ENCODE measurements around the gene RGS13.

Gene RGS13

GRCh38 chr1:192635939-192636338 lies at the start of gene RGS13:
Gene RGS13 (plus strand): TSS chr1:192636147. CDS start chr1:192644335, 8,188 bp downstream.
- Histone ChIP-seq H3K36me3 (ENCODE audit: insufficient read depth, low read length) (no peaks in the 10 kb centered on the region), H3K27me3 (ENCODE audit: insufficient read depth, low read length) (no peaks in the 10 kb centered on the region), H3K27ac (ENCODE audit: low read depth, low read length) (no peak within 1 kb of the TSS)

GRCh38 chr1:192587386-192588266 lies 48.3 kb upstream of the RGS13 start:
- Histone ChIP-seq H3K4me1 (ENCODE audit: control insufficient read depth, insufficient read depth, low read length, unreplicated experiment) (peaks cover 7% of the 10 kb centered on the region), H3K4me3 (ENCODE audit: low read depth, low read length) (no peak overlapping the region), H3K79me2 (ENCODE audit: control insufficient read depth, insufficient read depth, low read length, unreplicated experiment) (no peaks in the 10 kb centered on the region), H3K27me3 (ENCODE audit: insufficient read depth, low read length) (no peaks in the 10 kb centered on the region), H2AFZ (ENCODE audit: low read length, unreplicated experiment) (no peak overlapping the region), H3K27ac (ENCODE audit: low read depth, low read length) (no peak overlapping the region), H3K36me3 (ENCODE audit: insufficient read depth, low read length) (no peaks in the 10 kb centered on the region)

More at GRCh38 chr1:192635939-192636338, at the start of gene RGS13:
- H3K4me3 ChIP-seq (ENCODE audit: low read depth, low read length): no peak within 1 kb of the TSS
- H3K79me2 ChIP-seq (ENCODE audit: control insufficient read depth, insufficient read depth, low read length, unreplicated experiment): no peaks in the 10 kb centered on the region
- peaks cover 19% of the 10 kb centered on the region for H3K4me1 ChIP-seq (ENCODE audit: control insufficient read depth, insufficient read depth, low read length, unreplicated experiment)
- H2AFZ ChIP-seq (ENCODE audit: low read length, unreplicated experiment): no peak within 1 kb of the TSS

GRCh38 chr1:192588546-192588945 lies 47.4 kb upstream of the RGS13 start:
- Histone ChIP-seq H3K4me1 (ENCODE audit: control insufficient read depth, insufficient read depth, low read length, unreplicated experiment) (peaks cover 11% of the 10 kb centered on the region), H3K27ac (ENCODE audit: low read depth, low read length) (no peak overlapping the region), H3K36me3 (ENCODE audit: insufficient read depth, low read length) (no peaks in the 10 kb centered on the region), H3K27me3 (ENCODE audit: insufficient read depth, low read length) (no peaks in the 10 kb centered on the region), H3K79me2 (ENCODE audit: control insufficient read depth, insufficient read depth, low read length, unreplicated experiment) (no peaks in the 10 kb centered on the region), H2AFZ (ENCODE audit: low read length, unreplicated experiment) (no peak overlapping the region), H3K4me3 (ENCODE audit: low read depth, low read length) (no peak overlapping the region)

GRCh38 chr1:192589813-192590212 lies 46.1 kb upstream of the RGS13 start:
- H3K4me3 ChIP-seq (ENCODE audit: low read depth, low read length): no peak overlapping the region
- H3K27me3 ChIP-seq (ENCODE audit: insufficient read depth, low read length): no peaks in the 10 kb centered on the region
- no peak overlapping the region for H3K27ac ChIP-seq (ENCODE audit: low read depth, low read length)
- H3K36me3 ChIP-seq (ENCODE audit: insufficient read depth, low read length): no peaks in the 10 kb centered on the region
- H3K79me2 ChIP-seq (ENCODE audit: control insufficient read depth, insufficient read depth, low read length, unreplicated experiment): no peaks in the 10 kb centered on the region
- no peak overlapping the region for H2AFZ ChIP-seq (ENCODE audit: low read length, unreplicated experiment)
- H3K4me1 ChIP-seq (ENCODE audit: control insufficient read depth, insufficient read depth, low read length, unreplicated experiment): peaks cover 11% of the 10 kb centered on the region

- Histone ChIP-seq H2AFZ (ENCODE audit: low read length, unreplicated experiment) (peak overlapping the region; percentile 21), H3K36me3 (ENCODE audit: insufficient read depth, low read length) (no peaks in the 10 kb centered on the region), H3K4me3 (ENCODE audit: low read depth, low read length) (no peak overlapping the region), H3K27me3 (ENCODE audit: insufficient read depth, low read length) (no peaks in the 10 kb centered on the region), H3K4me1 (ENCODE audit: control insufficient read depth, insufficient read depth, low read length, unreplicated experiment) (peaks cover 11% of the 10 kb centered on the region), H3K27ac (ENCODE audit: low read depth, low read length) (no peak overlapping the region), H3K79me2 (ENCODE audit: control insufficient read depth, insufficient read depth, low read length, unreplicated experiment) (no peaks in the 10 kb centered on the region)
Measured at GRCh38 chr1:192592517-192592916, 43.4 kb upstream of the RGS13 start.

GRCh38 chr1:192592981-192593708 lies 42.8 kb upstream of the RGS13 start:
- Histone ChIP-seq H3K4me1 (ENCODE audit: control insufficient read depth, insufficient read depth, low read length, unreplicated experiment) (peaks cover 11% of the 10 kb centered on the region), H3K79me2 (ENCODE audit: control insufficient read depth, insufficient read depth, low read length, unreplicated experiment) (no peaks in the 10 kb centered on the region), H3K27me3 (ENCODE audit: insufficient read depth, low read length) (no peaks in the 10 kb centered on the region), H3K4me3 (ENCODE audit: low read depth, low read length) (no peak overlapping the region), H3K36me3 (ENCODE audit: insufficient read depth, low read length) (no peaks in the 10 kb centered on the region), H3K27ac (ENCODE audit: low read depth, low read length) (no peak overlapping the region), H2AFZ (ENCODE audit: low read length, unreplicated experiment) (no peak overlapping the region)

- Histone ChIP-seq H3K27me3 (ENCODE audit: insufficient read depth, low read length) (no peaks in the 10 kb centered on the region), H3K4me3 (ENCODE audit: low read depth, low read length) (no peak overlapping the region), H2AFZ (ENCODE audit: low read length, unreplicated experiment) (no peak overlapping the region), H3K36me3 (ENCODE audit: insufficient read depth, low read length) (no peaks in the 10 kb centered on the region), H3K4me1 (ENCODE audit: control insufficient read depth, insufficient read depth, low read length, unreplicated experiment) (peaks cover 5% of the 10 kb centered on the region), H3K79me2 (ENCODE audit: control insufficient read depth, insufficient read depth, low read length, unreplicated experiment) (no peaks in the 10 kb centered on the region), H3K27ac (ENCODE audit: low read depth, low read length) (no peak overlapping the region)
Measured at GRCh38 chr1:192595299-192595698, 40.6 kb upstream of the RGS13 start.

GRCh38 chr1:192598589-192598988 lies 37.4 kb upstream of the RGS13 start:
- no peak overlapping the region for H3K27ac ChIP-seq (ENCODE audit: low read depth, low read length)

GRCh38 chr1:192600275-192600674 lies 35.7 kb upstream of the RGS13 start:
- Histone ChIP-seq H3K79me2 (ENCODE audit: control insufficient read depth, insufficient read depth, low read length, unreplicated experiment) (no peaks in the 10 kb centered on the region), H3K27me3 (ENCODE audit: insufficient read depth, low read length) (no peaks in the 10 kb centered on the region), H3K4me1 (ENCODE audit: control insufficient read depth, insufficient read depth, low read length, unreplicated experiment) (peaks cover 14% of the 10 kb centered on the region), H3K36me3 (ENCODE audit: insufficient read depth, low read length) (no peaks in the 10 kb centered on the region), H3K27ac (ENCODE audit: low read depth, low read length) (no peak overlapping the region), H3K4me3 (ENCODE audit: low read depth, low read length) (no peak overlapping the region), H2AFZ (ENCODE audit: low read length, unreplicated experiment) (no peak overlapping the region)

More at GRCh38 chr1:192598589-192598988, 37.4 kb upstream of the RGS13 start:
- Histone ChIP-seq H3K36me3 (ENCODE audit: insufficient read depth, low read length) (no peaks in the 10 kb centered on the region), H3K27me3 (ENCODE audit: insufficient read depth, low read length) (no peaks in the 10 kb centered on the region), H3K79me2 (ENCODE audit: control insufficient read depth, insufficient read depth, low read length, unreplicated experiment) (no peaks in the 10 kb centered on the region), H2AFZ (ENCODE audit: low read length, unreplicated experiment) (no peak overlapping the region), H3K4me3 (ENCODE audit: low read depth, low read length) (no peak overlapping the region), H3K4me1 (ENCODE audit: control insufficient read depth, insufficient read depth, low read length, unreplicated experiment) (peaks cover 14% of the 10 kb centered on the region)

- no peak overlapping the region for H3K4me3 ChIP-seq (ENCODE audit: low read depth, low read length)
- H3K27ac ChIP-seq (ENCODE audit: low read depth, low read length): no peak overlapping the region
- no peak overlapping the region for H2AFZ ChIP-seq (ENCODE audit: low read length, unreplicated experiment)
- H3K36me3 ChIP-seq (ENCODE audit: insufficient read depth, low read length): no peaks in the 10 kb centered on the region
- H3K27me3 ChIP-seq (ENCODE audit: insufficient read depth, low read length): no peaks in the 10 kb centered on the region
- H3K79me2 ChIP-seq (ENCODE audit: control insufficient read depth, insufficient read depth, low read length, unreplicated experiment): no peaks in the 10 kb centered on the region
- H3K4me1 ChIP-seq (ENCODE audit: control insufficient read depth, insufficient read depth, low read length, unreplicated experiment): peaks cover 14% of the 10 kb centered on the region
Measured at GRCh38 chr1:192601143-192601542, 34.8 kb upstream of the RGS13 start.
